Urinary bladder (tissue), 4 donors: ENCODE measurements around the gene BRSK1. TPM values are rescaled to one million over a fixed set of nuclear protein-coding genes. Genes with fewer than 3 reads are reported as not detected.

Experiments
- DNase-seq: peaks from one replicate; pipeline ENCODE4 v3.0.0-alpha.2; 2015; ENCODE audit errors: extremely low spot score
- H3K27ac ChIP-seq: one replicate; pipeline ENCODE4 v1.5.1; 2013; ENCODE audit warnings: low read depth, mild to moderate bottlenecking, moderate library complexity
- H3K36me3 ChIP-seq: one replicate; pipeline ENCODE4 v1.6.1; 2013; ENCODE audit warnings: mild to moderate bottlenecking, moderate library complexity; ENCODE audit not compliant: insufficient read depth
- H3K4me1 ChIP-seq: one replicate; pipeline ENCODE4 v1.6.1; 2013; ENCODE audit warnings: mild to moderate bottlenecking, moderate library complexity; ENCODE audit not compliant: insufficient read depth
- H3K4me3 ChIP-seq: one replicate; pipeline ENCODE4 v1.5.1; 2013; ENCODE audit warnings: low read depth, low read length
- WGBS: extraction: QIAGEN DNeasy Blood & Tissue Kit; methylation state at CpG from one replicate; pipeline ENCODE4 v1.1.7; 2013; 5-methylcytosine and 5-hydroxymethylcytosine counted together
- polyA plus RNA-seq: library from polyadenylated mRNA; stranded (reverse); fragments of 200-250 nt; gene quantifications from one replicate; pipeline ENCODE4 v1.2.3, GENCODE V29; 2013
- total RNA-seq: library from RNA; depleted of rRNA; stranded (reverse); fragments of >200 nt; gene quantifications from one replicate; pipeline ENCODE4 v1.2.3, GENCODE V29; 2014
- donor health status: healthy with polysubstance abuse.
- donor health status: healthy.

BRSK1 gene
- total and polyA plus RNA-seq, 2 donors = 8.8 to 9.7 TPM

DNA sequence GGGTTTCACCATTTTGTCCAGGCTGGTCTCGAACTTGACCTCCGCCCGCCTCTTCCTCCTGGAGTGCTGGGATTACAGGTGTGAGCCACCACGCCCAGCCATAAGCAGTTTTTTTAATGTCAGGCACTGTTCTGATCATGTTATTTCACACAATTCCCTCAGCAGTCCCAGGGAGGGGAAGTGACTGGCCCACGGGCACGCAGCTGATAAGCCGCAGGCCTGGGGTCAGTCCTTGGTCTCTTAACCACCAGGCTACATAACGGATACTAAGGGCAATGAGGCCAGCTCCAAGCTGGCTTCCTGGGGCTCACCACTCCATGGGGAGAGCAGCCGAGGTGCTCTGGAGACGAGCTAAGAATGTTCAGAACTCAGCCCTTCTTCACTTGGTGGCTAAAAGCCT is 13.5 kb downstream of the BRSK1 start:
- Histone ChIP-seq H3K4me3 (no peak overlapping the region), H3K27ac (no peak overlapping the region), H3K4me1 (peaks cover 1% of the 10 kb centered on the region), H3K36me3 (no peaks in the 10 kb centered on the region)
- 88% methylated on average over 10 of the region's 10 CpGs for WGBS
- no peak for DNase-seq

DNA sequence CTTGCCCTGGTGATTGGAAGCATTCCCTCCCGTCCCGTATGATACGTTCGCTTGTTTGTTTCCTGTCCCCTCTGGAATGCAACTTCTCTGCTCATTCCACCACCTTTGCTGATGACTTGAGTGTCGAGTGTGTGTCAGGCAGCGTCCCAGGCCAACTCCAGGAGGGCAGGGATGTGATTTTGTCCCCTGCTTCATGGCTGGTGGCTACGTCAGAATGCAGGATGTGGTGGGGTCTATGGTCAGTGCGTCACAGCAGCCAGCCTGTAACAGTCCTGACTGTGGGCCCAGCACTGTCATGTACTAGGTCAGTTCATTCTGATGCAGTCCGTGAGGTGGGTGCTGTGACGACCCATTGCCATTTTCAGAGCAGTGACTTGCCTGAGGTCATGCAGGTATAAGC is 16.2 kb downstream of the BRSK1 start:
- peaks cover 1% of the 10 kb centered on the region for H3K4me1 ChIP-seq
- no peak for DNase-seq
- H3K36me3 ChIP-seq = no peaks in the 10 kb centered on the region
- WGBS = 86% methylated on average over 10 of the region's 10 CpGs
- H3K4me3 ChIP-seq = no peak overlapping the region
- H3K27ac ChIP-seq = no peak overlapping the region

DNA sequence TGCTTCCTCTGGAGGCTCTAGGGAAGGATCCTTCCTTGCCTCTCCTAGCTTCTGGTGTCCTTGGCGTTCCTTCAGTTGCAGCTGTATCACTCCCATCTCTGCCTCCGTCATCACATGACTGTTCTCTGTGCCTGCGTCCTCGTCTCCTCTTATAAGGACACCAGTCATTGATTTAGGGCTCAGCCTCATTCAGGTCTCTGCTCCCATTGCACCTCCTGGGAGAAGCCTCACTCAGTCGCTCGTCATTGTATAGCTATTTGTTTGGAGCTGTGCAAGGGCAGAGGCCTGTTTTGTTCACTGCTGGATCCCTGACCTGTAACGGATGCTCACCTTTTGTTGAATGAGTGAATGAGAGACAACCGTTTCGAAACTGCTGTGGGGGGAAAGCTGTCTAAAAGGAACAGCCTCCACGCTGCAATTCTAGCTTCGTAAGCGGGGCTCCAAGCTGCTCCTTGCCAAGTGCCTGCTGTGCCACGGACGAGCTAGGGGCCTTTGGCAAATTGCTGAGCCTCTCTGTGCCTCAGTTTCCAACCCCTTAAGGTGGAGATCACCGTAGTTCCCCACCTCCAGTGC is 17.2 kb downstream of the BRSK1 start:
- H3K4me3 ChIP-seq = no peak overlapping the region
- 73% methylated on average over 15 of the region's 15 CpGs for WGBS
- no peaks in the 10 kb centered on the region for H3K36me3 ChIP-seq
- H3K4me1 ChIP-seq = peaks cover 1% of the 10 kb centered on the region
- no peak for DNase-seq
- H3K27ac ChIP-seq = no peak overlapping the region

DNA sequence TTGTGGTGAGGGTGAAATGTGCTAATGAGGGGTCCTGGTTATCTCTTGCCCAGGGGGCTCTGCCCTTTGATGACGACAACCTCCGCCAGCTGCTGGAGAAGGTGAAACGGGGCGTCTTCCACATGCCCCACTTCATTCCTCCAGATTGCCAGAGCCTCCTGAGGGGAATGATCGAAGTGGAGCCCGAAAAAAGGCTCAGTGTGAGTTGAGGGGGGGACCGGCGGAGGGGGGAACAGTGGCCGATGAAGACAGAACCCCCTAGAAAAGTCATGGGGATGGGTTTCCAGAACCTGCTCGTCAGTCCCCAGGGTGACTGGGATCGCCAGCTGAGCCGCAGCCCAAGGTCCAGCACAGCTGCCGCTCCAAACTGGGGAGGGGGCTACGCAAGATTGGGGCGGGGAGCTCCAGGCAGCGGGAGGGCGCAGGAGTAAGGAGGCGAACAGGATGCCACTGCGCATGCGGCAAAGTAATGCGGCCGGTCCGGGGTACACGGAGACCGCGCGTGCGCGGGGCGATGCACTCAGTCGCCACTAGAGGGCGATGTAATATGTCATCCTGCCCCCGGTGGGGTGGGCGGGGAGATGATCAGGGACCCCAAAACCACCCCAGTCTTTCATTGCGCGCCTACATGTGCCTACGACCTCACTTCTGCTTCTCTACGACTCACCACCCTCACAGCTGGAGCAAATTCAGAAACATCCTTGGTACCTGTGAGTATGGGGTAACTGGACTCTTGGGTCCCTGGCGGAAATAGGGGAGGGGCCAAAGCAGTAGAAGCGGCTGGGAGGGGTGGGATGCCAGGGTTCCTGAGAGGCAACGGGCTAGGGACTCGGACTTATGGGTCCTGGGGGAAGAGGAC is 17.9 kb downstream of the BRSK1 start:
- H3K4me3 ChIP-seq = no peak overlapping the region

DNA sequence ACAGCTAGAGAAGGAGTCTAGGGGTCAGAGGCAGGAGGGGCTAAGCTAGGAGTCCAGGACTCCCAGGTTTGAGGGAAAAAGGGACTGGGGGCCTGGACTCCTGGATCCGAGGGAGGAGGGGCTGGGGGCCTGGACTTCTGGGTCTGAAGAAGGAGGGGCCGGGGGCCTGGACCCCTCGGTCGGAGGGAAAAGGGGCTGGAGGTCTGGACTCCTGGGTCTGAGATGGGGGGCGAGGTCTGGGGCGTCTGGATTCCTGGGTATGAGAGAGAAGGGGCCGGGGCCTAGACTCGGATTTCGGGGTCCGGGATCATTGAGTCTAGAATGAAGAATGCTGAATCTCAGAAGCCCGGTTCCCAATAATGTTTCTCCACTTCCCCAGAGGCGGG is 18.5 kb downstream of the BRSK1 start:
- H3K27ac ChIP-seq = no peak overlapping the region
- DNase-seq = no peak
- no peak overlapping the region for H3K4me3 ChIP-seq
- no peaks in the 10 kb centered on the region for H3K36me3 ChIP-seq
- H3K4me1 ChIP-seq = peaks cover 1% of the 10 kb centered on the region
- WGBS = 80% methylated on average over 12 of the region's 12 CpGs

More for the DNA sequence above, 17.9 kb downstream of the BRSK1 start:
- no peaks in the 10 kb centered on the region for H3K36me3 ChIP-seq
- H3K4me1 ChIP-seq = peaks cover 1% of the 10 kb centered on the region
- no peak overlapping the region for H3K27ac ChIP-seq
- WGBS = 12% methylated on average over 42 of the region's 42 CpGs
- no peak for DNase-seq

DNA sequence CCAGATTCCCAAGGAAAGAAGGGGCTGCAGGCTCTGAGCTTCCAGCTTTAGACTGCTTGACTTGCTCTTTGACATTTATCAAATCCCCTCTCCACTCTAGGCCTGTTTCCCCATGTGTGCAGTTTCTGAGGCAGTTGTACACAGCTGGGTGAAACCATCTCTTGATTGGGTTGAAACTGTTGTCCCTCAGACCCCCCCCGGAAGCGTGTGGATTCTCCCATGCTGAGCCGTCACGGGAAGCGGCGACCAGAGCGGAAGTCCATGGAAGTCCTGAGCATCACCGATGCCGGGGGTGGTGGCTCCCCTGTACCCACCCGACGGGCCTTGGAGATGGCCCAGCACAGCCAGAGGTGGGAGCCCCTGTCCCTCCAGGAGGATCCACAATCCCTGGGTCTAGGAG is 19.7 kb downstream of the BRSK1 start:
- Histone ChIP-seq H3K36me3 (no peaks in the 10 kb centered on the region), H3K27ac (no peak overlapping the region), H3K4me3 (no peak overlapping the region), H3K4me1 (peaks cover 1% of the 10 kb centered on the region)
- DNase-seq = no peak
- 92% methylated on average over 11 of the region's 11 CpGs for WGBS

DNA sequence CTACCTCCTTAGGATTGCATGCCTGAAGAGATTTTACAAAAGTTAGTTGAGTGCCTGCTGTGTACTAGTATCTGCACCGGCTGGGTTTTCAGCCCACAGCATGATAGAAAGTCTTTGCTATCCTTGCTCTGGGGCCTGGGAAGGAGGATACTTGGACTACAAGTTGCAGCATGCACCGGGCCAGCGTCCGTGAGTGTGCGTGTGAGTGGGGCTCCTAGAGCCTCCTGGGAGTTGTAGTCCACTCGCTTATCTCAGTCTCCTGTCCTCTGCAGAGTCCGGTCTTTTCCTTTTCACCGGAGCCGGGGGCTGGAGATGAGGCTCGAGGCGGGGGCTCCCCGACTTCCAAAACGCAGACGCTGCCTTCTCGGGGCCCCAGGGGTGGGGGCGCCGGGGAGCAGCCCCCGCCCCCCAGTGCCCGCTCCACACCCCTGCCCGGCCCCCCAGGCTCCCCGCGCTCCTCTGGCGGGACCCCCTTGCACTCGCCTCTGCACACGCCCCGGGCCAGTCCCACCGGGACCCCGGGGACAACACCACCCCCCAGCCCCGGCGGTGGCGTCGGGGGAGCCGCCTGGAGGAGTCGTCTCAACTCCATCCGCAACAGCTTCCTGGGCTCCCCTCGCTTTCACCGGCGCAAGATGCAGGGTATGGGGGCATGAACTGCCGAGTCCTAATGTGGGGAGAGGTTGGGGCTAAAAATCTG is 20.6 kb downstream of the BRSK1 start:
- no peak for DNase-seq
- peaks cover 1% of the 10 kb centered on the region for H3K4me1 ChIP-seq
- 89% methylated on average over 39 of the region's 39 CpGs for WGBS
- H3K27ac ChIP-seq = no peak overlapping the region
- H3K4me3 ChIP-seq = no peak overlapping the region
- H3K36me3 ChIP-seq = no peaks in the 10 kb centered on the region

DNA sequence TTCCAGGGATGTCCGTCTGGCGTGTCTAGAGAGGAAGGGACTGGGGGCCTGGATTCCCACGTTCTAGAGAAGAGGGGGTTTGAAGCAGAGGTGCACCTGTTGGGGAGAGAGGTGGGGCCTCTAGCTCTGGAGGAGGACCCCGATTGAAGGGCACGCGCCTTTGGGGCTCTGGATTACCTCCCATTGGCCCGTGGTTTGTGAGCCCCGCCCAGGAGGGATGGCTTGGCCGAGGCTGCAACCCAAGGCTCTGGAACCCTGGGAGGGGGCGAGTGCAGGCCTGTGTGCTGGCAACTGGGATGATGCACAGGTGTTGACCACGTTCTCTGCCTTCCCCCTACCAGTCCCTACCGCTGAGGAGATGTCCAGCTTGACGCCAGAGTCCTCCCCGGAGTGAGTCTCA is 21.2 kb downstream of the BRSK1 start:
- H3K4me1 ChIP-seq = peaks cover 1% of the 10 kb centered on the region
- WGBS = 78% methylated on average over 14 of the region's 14 CpGs
- H3K4me3 ChIP-seq = no peak overlapping the region
- no peaks in the 10 kb centered on the region for H3K36me3 ChIP-seq
- DNase-seq = no peak
- no peak overlapping the region for H3K27ac ChIP-seq

DNA sequence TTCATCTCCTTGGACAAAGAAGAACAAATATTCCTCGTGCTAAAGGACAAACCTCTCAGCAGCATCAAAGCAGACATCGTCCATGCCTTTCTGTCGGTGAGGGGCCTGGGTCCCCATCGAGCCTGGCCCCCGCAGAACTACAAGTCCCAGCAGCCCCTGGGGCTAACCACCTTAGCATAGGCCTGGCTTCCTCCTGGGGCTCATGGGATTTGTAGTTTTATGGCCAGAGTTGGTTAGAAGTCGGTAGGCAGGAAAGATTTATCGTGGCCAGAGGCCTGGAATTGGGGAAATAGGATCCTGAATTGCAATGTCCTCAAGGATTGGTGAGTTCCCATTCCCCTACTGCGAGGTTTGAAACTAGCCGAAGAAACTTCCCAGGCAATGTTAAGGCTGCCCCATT is 21.7 kb downstream of the BRSK1 start:
- DNase-seq = no peak
- H3K4me3 ChIP-seq = no peak overlapping the region
- no peak overlapping the region for H3K27ac ChIP-seq
- H3K36me3 ChIP-seq = no peaks in the 10 kb centered on the region
- peaks cover 1% of the 10 kb centered on the region for H3K4me1 ChIP-seq
- WGBS = 84% methylated on average over 9 of the region's 9 CpGs

DNA sequence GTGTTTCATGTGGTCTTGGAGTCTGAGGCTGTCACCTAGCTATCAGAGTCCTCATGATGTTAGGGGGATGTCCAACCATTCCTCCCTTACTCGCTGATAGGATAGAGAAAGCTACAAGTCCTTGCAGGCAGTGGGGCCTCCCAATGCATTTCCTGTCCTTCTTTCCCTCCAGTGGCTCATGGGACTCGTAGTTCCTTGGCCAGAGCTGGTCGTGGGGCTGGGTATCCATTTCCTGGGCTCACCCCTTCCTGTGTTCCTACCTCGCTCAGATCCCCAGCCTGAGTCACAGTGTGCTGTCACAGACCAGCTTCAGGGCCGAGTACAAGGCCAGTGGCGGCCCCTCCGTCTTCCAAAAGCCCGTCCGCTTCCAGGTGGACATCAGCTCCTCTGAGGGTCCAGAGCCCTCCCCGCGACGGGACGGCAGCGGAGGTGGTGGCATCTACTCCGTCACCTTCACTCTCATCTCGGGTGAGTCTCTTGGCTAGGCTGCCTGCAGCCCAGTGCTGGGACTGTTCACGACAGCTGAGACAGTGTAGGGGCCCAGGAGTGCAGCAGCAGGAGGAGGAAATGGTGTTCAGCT is 22.3 kb downstream of the BRSK1 start:
- Histone ChIP-seq H3K27ac (no peak overlapping the region), H3K36me3 (no peaks in the 10 kb centered on the region), H3K4me3 (no peak overlapping the region), H3K4me1 (peaks cover 1% of the 10 kb centered on the region)
- DNase-seq = no peak
- WGBS = 92% methylated on average over 17 of the region's 17 CpGs

DNA sequence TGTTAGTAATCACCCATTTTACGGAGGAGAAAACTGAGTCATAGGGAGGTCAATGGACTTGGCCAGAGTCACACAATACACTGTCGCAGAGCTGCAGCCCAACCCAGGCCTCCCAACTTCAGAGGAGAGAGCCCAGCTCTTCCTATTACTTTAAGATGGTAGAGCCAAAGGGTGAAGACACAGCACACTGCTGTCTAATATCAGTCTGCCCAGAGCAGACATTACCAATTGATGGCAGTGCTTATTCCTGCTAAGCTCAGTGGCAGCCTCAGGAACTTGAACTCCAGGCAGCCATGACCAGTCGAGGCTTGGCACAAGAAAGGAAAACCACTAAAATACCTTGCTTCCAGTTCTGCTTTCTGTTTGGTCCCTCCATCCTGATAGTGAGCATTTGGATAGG is 22.9 kb downstream of the BRSK1 start:
- H3K4me3 ChIP-seq = no peak overlapping the region
- H3K36me3 ChIP-seq = no peaks in the 10 kb centered on the region
- DNase-seq = no peak
- no peak overlapping the region for H3K27ac ChIP-seq
- H3K4me1 ChIP-seq = peaks cover 1% of the 10 kb centered on the region
- WGBS = 87% methylated on average over 3 of the region's 3 CpGs

DNA sequence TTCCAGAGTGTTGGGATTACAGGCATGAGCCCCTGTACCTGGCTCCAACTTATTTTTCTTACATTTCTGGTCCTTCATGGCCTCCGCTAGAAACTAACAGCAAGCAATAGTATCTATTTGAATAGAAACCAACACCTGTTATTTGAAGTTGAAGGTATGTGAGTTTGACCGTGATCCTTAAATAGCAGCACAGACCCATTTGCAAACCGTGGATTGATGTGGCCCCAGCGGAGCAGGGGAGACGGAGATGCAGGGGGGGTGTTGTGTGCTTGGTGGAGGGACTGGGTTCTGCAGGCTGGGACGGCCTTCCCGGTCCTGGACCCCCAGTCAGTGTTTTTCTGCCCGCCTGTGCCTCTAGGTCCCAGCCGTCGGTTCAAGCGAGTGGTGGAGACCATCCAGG is 24.5 kb downstream of the BRSK1 start:
- H3K4me3 ChIP-seq = no peak overlapping the region
- no peak overlapping the region for H3K27ac ChIP-seq
- H3K4me1 ChIP-seq = no peaks in the 10 kb centered on the region
- WGBS = 94% methylated on average over 11 of the region's 11 CpGs
- H3K36me3 ChIP-seq = no peaks in the 10 kb centered on the region
- no peak for DNase-seq

DNA sequence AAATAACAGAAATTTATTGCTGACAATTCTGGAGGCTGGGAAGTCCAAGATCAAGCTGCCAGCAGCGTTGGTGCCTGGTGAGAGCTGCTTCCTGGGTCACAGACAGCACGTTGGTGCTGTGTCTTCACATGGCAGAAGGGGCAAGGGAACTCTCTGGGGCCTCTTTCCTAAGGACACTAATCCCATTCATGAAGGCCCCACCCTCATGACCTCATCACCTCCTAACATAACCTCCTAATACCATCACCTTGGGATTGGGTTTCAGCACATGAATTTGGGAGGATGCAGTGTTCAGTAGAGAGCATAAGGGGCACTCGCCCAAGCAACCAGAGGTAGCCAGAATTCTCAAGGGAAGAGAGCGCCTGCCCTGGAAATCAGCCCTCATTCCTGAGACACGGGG is 25.7 kb downstream of the BRSK1 start:
- no peaks in the 10 kb centered on the region for H3K36me3 ChIP-seq
- no peak overlapping the region for H3K27ac ChIP-seq
- 94% methylated on average over 5 of the region's 5 CpGs for WGBS
- no peaks in the 10 kb centered on the region for H3K4me1 ChIP-seq
- no peak for DNase-seq
- H3K4me3 ChIP-seq = no peak overlapping the region

DNA sequence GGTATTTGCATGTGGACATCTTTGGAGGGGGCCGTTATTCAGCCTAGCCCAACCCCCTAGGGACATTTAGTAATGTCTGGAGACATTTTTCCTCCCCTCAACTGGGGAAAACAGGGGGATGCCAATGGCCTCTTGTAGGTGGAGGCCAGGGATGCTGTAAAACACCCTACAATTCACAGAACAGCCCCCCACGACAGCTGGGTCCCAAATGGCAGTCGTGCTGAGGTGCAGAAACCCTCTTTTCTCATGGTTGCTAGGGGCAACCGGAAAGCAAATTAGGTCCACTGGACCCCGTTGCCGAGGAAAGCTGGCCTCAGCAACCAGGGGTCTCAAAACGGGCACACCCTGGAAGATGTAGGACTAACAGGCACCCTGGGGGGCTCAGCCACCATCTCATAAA is 26.7 kb downstream of the BRSK1 start:
- 76% methylated on average over 7 of the region's 7 CpGs for WGBS
- Histone ChIP-seq H3K4me1 (no peaks in the 10 kb centered on the region), H3K36me3 (no peaks in the 10 kb centered on the region), H3K4me3 (no peak overlapping the region), H3K27ac (no peak overlapping the region)
- no peak for DNase-seq
